Measurements from ENCODE around the gene ERCC6L2. TPM values are rescaled to one million over a fixed set of nuclear protein-coding genes. Genes with fewer than 3 reads are reported as not detected.

ERCC6L2 gene
- total RNA-seq, 4 donors from 2014 or later = 25.8 to 51.4 (median 36.4) TPM

GRCh38 chr9:95963659-95964058 lies 88.2 kb downstream of the ERCC6L2 start:
- intact Hi-C loops (cut with DNase I; ENCODE audit: low total_unique reads) = no loop called here
- WGBS, 2 donors = 91% methylated on average over 3 of the region's 3 CpGs

GRCh38 chr9:95966306-95966705 lies 90.8 kb downstream of the ERCC6L2 start:
- intact Hi-C loops (cut with DNase I; ENCODE audit: low total_unique reads) = no loop called here
- no peak for DNase-seq (ENCODE audit: low spot score in 2 of 2)
- TF ChIP-seq POLR2A (IDR thresholded peaks at IDR 0.05) (no peak), CTCF (IDR thresholded peaks at IDR 0.05) (no peak)
- H3K4me3 ChIP-seq (ENCODE audit: low read depth, poor library complexity, severe bottlenecking) = no peak overlapping the region
- WGBS, 2 donors = 50 to 51% methylated on average over 2 of the region's 2 CpGs

More at GRCh38 chr9:95963659-95964058, 88.2 kb downstream of the ERCC6L2 start:
- DNase-seq (ENCODE audit: low spot score in 2 of 2) = no peak
- no peak overlapping the region for H3K4me3 ChIP-seq (ENCODE audit: low read depth, poor library complexity, severe bottlenecking)
- TF ChIP-seq CTCF (IDR thresholded peaks at IDR 0.05) = no peak
- no peak for TF ChIP-seq POLR2A (IDR thresholded peaks at IDR 0.05)

GRCh38 chr9:95970317-95970716 lies 94.8 kb downstream of the ERCC6L2 start:
- H3K4me3 ChIP-seq (ENCODE audit: low read depth, poor library complexity, severe bottlenecking) = no peak overlapping the region
- TF ChIP-seq POLR2A (IDR thresholded peaks at IDR 0.05) = no peak
- TF ChIP-seq CTCF (IDR thresholded peaks at IDR 0.05) = no peak
- DNase-seq (ENCODE audit: low spot score in 2 of 2) = no peak
- intact Hi-C loops (cut with DNase I; ENCODE audit: low total_unique reads) = no loop called here

- H3K4me3 ChIP-seq (ENCODE audit: low read depth, poor library complexity, severe bottlenecking) = no peak overlapping the region
- WGBS, 2 donors = 84 to 88% methylated on average over 2 of the region's 2 CpGs
Measured at GRCh38 chr9:95971815-95972214, 96.3 kb downstream of the ERCC6L2 start.

GRCh38 chr9:95974389-95974788 lies 98.9 kb downstream of the ERCC6L2 start:
- no peak for DNase-seq (ENCODE audit: low spot score in 2 of 2)
- intact Hi-C loops (cut with DNase I; ENCODE audit: low total_unique reads) = no loop called here
- WGBS, 2 donors = 89 to 92% methylated on average over 1 of the region's 1 CpG
- H3K4me3 ChIP-seq (ENCODE audit: low read depth, poor library complexity, severe bottlenecking) = no peak overlapping the region
- TF ChIP-seq CTCF (IDR thresholded peaks at IDR 0.05) (no peak), POLR2A (IDR thresholded peaks at IDR 0.05) (no peak)

More at GRCh38 chr9:95971815-95972214, 96.3 kb downstream of the ERCC6L2 start:
- TF ChIP-seq POLR2A (IDR thresholded peaks at IDR 0.05) = no peak
- TF ChIP-seq CTCF (IDR thresholded peaks at IDR 0.05) = no peak
- intact Hi-C loops (cut with DNase I; ENCODE audit: low total_unique reads) = no loop called here
- no peak for DNase-seq (ENCODE audit: low spot score in 2 of 2)

- no peak overlapping the region for H3K4me3 ChIP-seq (ENCODE audit: low read depth, poor library complexity, severe bottlenecking)
- no peak for DNase-seq (ENCODE audit: low spot score in 2 of 2)
- intact Hi-C loops (cut with DNase I; ENCODE audit: low total_unique reads) = no loop called here
- 82 to 84% methylated on average over 1 of the region's 1 CpG for WGBS, 2 donors
- no peak for TF ChIP-seq CTCF (IDR thresholded peaks at IDR 0.05)
- TF ChIP-seq POLR2A (IDR thresholded peaks at IDR 0.05) = no peak
Measured at GRCh38 chr9:95977371-95977770, 101.9 kb downstream of the ERCC6L2 start.
